NCI-H2196 (cell line): ENCODE data around the gene CDS1.
"Not testable (repeated sequence)": the region's sequence is repeated elsewhere in the genome, so short reads cannot be mapped to it uniquely, and the experiment has no call there.

Experiments used
- DNase-seq: peaks from one replicate; lab custom pipeline; 2025; ENCODE audit not compliant: unreplicated experiment; lab: John Stamatoyannopoulos, UW

CDS1 gene

DNA sequence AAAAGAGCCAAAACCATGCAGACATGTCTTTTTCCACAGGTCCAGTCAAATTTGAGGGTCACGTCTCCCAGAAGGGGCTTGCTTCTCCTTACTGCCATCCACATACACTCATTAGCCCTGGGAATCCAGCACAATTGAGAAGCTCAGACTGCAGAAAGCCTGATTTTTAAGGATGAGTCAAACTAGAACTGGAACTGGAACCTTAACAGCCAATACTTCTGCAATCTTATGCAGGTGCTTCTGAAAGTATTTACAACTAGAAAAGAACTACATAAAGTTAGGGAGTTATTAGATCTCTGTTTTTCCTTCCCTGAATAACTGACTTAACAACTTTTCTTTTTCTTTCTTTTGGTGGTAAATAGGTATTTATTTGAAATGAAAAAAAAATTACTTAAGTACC, 86.3 kb downstream of the CDS1 start:
- DNase-seq, result no peak

DNA sequence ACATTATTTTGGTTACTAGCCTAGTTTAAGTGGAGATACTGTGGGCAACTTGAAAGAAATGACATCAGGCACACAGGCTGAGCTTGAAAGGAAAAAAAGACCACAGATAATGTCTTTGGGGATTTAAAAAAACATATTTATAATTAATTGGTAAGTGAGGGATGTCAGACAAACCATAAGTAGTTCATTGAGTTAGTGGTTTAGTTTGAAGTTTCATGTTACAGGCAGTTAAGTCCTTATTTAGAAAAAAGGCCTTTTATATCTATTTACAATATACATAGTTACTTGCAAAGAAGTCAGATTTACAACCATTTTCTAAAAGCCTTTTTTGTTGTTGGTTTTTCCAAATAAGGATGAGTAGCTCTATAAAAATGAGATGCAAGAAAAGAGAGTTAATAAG, 89.2 kb downstream of the CDS1 start:
- no peak for DNase-seq

DNA sequence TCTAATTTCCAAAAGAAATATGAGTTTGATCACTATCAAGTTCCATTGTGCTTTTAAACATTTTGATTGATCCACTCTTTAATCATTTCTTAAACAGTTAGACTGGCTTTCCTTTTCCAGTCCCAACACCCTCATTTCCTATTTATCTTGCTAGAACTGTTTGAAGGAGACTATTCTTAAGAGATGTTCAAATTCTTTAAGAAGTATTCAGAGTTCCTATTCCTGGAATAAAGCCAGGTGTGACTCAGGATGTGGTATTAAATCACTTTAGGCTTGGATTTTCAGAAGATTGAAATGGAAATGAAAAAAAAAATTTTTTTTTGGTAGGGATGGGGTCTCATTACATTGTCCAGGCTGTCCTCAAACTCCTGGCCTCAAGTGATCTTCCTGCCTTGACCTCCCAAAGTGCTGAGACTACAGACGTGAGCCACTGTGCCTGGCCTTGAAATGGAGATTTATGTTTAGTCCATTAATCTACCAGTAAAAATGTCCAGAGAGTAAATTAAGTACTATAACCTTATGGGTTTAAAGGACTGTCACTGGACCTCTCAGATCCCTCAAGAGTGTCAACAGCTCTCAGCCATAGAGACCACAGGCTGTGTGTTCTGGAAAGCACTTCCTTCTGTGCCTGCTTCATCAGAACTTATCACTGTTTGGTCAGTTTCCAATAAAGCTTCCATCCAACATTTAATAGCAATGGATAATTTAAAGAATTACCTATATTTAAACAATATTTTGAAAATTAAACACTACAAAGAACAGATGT, 90.7 kb downstream of the CDS1 start:
- no peak for DNase-seq

DNA sequence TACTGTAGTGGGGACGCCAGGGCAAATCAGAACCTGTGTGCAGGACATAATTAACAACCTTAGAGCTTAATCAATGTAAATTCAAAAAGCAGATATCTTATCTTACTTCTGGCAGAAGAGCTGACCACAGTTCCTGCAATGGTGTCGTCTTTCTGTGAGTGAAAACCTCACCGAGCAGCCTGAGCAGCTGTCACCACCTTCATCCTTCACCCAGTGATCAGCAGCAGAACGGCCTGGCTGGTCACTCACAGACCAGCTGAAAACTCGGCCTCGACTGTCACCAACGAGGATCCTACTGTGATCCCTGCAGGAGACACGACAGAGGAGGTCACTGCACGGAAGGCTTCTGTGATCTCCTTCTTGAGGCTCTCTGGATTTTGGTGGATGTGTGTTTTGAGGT, 94.2 kb downstream of the CDS1 start:
- DNase-seq, result no peak

DNA sequence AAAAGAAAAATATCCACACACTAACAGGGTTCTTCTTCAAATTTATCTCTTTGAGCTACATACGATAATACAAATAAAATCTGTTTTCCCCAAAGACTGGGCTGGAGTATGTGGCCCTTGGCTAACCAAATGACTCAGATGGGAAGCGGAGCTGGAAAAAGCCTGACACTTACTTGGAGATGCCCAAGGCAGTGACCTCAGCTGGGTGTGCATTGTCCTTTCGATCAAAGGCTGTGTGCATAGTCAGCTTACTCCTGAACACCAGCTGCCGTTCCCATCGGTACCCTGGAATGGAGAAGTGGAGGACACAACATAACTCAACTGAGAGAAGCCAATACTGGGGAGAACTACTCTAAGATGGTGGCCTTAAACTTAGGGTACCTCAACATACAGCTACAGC, 95.1 kb downstream of the CDS1 start:
- DNase-seq, result no peak

DNA sequence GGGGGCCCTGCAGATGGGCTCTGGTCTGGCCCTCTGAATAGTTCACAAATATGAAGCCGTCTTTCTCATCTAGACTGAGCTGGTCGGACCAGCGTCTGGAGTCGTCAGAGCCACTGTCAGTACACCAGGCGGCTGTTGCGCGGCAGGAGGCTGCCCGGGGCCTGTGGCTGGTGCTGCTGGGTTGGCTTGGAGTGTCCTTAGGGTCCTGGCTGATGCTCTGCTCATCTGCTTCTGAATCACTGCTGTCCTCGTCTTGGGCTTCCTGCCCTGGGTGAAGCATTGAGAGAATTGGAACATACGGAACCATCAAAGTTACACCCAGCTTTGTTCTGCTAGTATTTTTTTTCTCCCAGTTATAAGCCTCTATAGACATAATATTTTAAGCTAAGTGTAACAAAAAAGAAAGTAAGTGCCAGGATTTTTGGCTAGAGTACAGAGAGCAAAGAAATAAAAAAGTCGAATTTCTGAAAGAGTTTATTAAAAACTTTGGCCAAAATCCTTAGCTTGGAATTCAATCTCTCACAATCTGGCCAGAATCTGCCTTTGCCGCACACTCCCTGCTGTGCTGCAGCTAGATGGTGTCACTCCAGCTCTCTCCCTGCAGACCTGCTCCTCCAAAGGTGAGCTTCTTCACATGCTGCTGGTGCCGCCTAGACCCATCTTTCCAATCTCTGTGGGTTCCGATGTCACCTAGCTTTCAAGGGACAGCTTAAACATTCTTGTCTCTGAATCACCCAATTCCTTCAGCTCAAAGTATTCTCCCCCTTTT, 96.2 kb downstream of the CDS1 start:
- no peak for DNase-seq

DNA sequence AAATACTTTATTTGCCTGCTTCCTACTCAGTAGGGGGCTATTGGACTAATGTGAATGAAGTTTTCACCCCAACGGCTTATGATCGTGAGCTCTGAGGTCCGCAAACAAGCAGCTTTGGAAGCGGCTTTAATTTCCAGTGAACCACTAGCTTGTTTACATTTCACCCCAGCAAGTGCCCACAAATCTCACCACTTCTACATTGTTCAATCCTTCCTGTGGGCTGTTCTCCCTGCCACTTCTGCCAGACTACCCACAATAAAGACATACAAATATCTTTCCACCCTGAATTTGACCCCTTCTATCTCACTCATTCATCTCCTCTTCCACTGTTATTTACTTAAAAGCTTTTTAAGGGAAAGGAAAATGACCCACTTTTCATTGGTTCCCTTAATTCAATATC, 98.0 kb downstream of the CDS1 start:
- no peak for DNase-seq

DNA sequence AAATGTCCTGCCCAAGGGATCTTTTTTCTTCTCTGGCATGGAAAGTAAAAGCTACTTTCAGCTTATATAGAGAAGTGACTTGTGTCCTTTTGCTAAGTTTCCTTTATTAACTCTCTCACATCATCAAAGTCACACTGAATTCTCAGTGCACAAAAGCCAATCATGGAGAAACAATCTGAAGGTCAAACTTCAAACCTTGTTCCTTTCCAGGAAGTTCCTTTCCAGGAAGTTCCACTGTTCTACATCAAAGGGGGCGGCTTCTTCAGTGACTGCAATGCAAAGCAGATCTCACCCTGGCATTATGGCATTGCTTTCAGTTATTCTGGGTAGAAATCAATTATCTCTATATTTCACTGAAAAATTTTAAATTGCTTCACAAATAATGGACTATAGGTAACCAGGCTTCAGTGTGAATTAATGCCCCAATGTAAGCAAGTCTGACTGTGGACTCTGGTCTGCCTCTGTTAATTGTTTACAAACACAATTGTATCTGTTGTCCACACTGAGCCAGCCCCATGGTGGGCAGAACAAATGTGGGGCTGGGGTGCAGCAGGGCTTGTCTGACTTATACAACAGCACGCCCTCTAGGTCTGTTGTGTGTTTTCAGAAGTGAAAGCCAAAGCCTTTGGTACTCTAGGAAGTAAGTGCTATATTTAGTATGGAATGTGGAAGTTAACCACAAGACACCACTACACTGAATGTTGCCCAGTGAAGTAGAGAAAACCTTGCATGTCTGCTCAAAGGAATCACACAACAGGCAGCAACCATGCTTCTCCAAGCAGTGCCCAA, 98.8 kb downstream of the CDS1 start:
- DNase-seq, result no peak

DNA sequence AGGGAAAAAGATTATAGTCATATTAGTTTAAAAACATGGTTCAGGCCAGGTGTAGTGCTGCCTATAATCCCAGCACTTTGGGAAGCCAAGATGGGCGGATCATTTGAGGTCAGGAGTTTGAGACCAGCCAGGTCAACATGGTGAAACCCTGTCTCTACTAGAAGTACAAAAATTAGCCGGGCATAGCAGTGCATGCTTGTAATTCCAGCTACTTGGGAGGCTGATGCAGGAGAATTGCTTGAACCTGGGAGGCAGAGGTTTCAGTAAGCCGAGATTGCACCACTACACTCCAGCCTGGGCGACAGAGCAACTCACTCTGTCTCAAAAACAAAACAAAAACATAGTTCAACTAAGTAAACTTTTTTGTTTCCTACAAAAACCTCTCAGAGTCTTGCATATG, 99.7 kb downstream of the CDS1 start:
- not testable (repeated sequence) for DNase-seq

DNA sequence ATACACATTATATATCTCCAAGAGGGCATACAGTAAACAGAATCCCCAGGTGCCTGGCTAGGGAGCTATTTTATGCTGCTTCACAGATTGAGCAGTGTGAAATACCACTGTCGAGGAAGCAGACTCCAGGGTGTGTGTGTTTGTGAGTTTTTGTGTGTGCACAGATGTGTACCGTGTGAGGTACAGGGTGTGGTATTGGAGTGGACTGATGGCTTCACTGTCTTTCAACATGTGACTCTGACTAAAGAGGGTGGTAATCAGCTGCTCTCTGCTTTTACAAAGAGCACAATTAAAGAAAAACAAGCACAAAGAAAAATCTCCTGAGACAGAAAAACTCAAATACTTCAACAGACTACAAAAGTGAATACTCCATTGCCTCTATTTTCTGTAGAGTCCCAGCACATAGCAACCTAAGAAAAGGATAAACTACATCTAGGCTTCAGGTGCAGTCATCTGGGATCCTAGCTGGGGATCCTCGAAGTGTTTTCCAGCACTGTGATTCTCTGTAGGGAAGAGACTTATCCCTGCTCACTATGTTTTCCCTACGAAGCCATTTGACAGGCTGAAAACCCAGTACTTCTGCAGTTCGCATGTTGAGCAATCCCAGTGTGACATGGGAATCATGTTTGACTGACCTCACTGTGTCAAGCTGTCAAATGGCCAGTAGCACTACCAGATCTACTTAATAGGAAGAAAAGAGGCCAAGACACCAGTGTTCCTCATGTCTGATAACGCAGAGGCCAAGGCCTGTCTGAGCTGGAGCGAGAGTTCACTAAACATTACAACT, 100.3 kb downstream of the CDS1 start:
- no peak for DNase-seq

DNA sequence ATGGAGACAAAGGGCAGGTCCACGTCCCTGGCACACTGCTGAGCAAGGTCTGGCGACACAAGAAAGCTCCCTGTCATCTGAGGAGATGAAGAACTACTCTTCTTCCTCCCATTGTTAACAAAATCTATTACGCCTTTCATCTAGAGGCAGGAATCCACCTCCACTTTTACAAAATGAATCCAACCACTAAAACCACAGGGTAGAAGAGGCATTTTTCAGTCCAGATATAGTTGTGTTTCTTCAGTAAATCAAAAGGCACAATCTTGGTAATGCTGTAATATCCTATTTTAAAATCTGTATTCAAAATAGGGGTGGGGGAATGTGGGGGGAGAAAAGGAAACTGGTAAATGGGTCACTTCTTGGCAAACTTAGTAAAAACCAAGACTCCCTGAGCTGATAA, 101.4 kb downstream of the CDS1 start:
- DNase-seq, result no peak

DNA sequence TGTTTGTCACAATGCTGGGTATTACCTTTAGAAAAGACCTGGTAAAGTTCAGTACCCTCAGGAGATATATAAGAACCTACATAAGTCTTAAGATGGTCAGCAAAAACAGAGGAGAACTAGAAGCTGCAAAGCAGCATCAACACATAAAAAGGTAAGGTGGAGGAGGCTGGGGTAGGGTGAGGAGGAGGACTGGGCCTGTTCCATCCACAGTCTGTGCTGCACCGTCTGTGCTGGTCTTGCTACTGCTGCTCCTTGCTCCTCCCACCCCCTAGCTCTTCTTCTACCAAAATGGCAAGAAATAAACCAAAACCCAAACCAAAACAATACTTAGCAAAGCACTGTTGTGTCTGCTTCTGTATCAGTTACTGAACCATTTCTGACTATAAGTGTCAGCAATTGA, 102.2 kb downstream of the CDS1 start:
- DNase-seq, result no peak

DNA sequence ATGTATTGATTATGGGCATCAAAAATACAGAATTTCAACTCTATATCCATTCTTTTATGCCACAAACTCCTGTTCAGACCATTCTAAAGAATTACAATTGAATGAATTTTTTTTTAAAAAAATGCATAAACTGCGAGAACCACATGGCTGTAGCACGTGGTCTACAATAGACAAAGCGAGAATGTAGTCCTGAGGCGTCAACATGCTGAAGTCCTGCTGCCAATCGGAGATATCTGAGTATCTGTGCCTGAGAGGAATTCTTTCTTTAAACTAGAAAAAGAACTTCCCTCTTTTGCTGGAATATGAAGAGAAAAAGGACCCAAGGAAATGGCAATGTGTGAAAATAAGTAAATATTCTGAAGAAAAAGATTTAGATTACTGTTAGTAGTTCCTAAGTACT, 105.7 kb downstream of the CDS1 start:
- DNase-seq, result no peak

DNA sequence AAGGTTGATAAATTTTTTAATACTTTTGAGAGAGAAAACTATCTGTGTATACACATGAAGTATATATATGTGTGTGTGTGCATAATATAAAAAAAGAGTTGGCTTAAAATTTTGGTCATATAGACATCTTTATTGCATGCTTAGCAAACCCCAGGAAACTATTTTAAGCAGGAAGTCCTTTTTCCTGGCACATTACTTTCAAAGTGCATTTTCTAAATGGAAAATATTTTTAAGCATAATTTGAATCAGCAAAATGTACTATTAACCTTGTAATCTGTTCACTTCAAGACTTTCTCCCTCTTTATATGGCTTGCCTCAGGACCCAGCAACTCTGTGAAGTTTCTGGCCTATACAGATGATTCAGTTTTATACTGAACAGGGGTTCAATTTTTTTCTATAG, 106.3 kb downstream of the CDS1 start:
- no peak for DNase-seq

DNA sequence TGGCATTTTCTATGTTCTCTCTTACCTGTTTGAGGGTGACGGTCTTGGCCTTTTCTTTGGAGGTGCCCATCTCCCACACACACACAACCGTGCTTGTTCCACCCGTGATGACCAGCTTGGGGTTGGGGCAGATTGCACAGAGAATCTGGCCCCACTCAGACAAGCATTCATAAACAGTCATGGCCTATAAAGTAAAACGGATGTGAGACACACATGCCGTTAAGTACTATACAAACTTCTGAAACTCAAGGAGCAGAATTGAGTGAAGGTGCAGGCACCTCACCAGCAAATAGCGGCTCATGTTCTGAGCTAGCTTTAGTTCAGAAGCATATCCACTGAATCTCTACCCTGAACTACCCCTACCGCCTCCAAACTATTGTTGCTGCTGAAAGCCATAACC, 107.6 kb downstream of the CDS1 start:
- no peak for DNase-seq

DNA sequence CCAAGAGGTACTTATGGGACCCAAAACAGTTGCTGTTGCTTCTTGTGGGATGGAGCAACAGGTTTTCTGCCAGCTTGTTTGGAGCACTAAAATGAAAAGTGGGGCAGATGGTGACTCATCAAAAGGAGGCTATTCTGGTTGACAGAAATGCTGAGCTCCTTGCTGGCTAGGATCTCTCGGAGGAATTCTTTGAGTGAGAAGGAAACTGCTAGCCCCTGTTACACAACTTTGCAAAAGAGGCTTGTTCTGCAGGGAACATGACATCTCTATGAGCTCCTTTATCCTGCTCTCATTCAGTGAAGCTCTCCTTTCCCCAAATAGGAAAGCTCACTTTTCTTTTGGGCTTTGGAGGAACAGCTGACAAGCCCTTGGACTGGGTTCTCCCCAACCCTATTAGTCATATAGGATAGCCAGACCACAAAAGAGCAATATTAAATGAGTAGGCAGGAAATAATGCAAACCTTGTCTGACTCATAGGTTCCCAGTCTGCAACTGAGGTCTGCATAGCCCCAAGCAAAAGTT, 108.3 kb downstream of the CDS1 start:
- DNase-seq, result no peak

DNA sequence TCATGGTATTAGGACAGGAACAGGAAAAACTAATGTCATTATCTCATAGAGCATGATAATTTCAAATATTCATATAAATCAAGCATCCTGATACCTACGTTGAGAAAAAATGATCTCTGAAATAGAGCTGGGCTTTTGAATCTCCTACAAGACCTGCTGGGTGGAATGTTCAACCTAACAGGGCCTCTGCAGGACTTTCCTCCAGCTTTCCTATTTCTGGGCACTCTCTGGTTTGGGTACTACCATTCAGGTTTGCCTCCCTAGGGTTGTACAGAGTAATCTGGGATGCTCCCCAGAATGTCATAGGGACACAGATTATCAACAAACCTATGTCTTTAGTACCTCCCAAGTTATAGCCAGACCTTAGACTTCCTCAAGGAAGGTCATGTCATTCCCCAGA, 108.9 kb downstream of the CDS1 start:
- DNase-seq, result no peak

DNA sequence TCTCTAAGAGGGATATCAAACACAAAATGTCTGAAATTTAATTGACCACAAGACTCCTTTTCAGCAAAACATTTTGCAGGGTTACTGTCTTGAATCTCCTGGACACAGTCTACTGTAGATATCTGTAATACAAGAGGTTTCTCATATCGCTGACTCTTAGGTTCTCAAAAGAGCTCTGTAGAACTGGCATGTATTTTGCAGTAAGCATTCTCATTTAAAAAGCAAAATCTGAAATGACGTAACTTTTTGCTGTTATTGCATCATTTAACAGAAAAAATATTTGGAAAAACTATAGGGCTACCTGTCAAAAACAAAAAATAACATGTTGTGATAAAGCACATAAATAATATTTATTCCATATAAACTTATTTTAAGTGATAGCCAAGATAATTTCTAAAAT, 114.2 kb downstream of the CDS1 start:
- no peak for DNase-seq

DNA sequence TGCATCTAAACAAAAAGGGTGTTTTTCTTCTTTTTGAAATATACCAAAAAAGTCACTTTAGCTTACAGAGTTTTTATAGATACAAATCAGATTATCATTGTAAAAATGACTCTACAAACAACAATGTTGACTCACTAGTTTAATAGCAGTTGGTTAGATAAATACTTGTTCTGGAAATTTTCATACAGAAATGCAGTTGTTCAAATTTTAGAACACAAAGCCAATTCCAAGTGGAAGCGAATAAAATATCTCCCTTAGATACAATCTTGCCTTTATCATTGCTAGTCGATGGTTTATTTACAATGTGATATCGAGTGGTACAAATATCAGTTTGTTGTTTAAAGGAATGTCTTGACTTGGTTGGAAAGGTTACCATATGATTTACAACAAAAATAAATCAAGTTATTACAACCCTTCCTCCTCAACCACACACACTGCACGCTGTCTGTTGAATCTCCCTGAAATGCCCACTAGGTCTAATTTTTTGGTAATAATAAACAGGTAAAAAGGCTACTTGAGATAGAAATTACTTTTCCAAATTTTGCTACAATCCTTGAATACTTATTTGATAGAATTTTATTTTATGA, 114.8 kb downstream of the CDS1 start:
- no peak for DNase-seq

DNA sequence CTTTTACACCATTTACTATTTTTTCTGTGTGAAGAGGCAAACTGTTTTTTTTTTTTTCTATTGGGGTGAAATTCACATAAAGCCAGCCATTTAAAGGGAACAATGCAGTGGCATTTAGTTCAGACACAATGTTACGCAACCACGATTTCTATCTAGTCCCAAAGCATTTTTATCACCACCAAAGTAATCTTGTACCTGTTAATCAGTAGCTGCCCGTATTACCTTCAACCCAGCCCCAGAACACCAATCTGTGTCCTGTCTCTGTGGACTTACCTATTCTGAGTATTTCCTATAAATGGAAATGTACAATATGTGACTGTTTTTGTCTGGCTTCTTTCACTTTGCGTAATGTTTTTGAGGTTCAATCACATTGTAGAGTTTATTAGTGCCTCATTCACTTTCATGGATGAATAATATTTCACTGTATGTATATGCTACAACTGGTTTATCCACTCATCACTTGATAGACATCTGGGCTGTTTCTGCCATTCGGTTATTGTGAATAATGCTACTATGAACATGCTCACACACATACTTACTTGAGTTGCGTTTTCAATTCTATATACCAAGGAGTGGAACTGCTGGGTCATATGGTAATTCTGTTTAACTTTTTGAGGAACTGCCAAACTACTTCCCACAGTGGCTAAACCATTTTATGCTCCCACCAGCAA, 116.2 kb downstream of the CDS1 start:
- DNase-seq, result no peak
